Measurements from ENCODE around the gene SNX20. TPM values are rescaled to one million over a fixed set of nuclear protein-coding genes. Genes with fewer than 3 reads are reported as not detected.

The SNX20 gene
- total RNA-seq, 1 experiment from 2014 or later = not detected

DNA sequence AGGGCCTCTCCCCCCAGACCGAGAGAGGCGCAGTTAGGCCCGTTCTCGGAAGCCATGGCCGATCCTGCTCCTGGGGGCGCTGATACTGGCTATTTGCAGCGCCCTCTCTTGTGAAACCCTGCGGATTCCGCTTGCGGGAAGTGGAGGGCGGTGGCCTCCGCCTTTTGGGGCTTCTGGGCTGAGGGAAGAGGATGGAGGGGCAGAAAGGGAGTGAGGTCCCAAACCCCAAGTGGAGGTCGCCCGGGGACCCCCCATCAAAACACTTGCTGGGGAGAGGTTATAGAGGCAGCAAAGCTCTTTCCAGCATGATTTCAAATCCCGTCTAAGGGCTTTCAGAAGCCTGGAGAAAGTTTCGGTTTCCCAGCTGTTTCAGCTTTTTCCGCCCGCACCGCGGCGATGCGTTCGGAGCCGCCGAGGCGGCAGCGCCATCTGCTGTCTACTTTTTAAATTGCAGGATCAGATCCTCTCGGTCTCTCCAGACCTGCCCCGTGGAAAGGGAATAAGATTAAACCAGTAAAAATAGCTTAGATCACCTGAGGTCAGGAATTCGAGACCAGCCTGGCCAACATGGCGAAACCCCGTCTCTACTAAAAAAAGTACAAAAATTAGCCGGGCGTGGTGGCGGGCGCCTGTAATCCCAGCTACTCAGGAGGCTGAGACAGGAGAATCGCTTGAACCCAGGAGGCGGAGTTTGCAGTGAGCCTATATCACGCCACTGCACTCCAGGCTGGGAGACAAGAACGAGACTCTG, 15.8 kb downstream of the SNX20 start:
- Mint-ChIP-seq H3K4me3 (ENCODE audit: unreplicated experiment) (peak overlapping the region; percentile 62), H3K4me1 (ENCODE audit: insufficient read depth, unreplicated experiment) (no peaks in the 10 kb centered on the region), H3K27me3 (ENCODE audit: insufficient read depth, unreplicated experiment) (no peaks in the 10 kb centered on the region), H3K9me3 (ENCODE audit: unreplicated experiment) (no peaks in the 10 kb centered on the region), H3K27ac (ENCODE audit: low read depth, unreplicated experiment) (peak overlapping the region; percentile 39), H3K36me3 (ENCODE audit: insufficient read depth, unreplicated experiment) (no peaks in the 10 kb centered on the region)
- intact Hi-C loops (cut with micrococcal nuclease) = loop anchor here (1.0 to 2.0 kb wide), 4 partner anchors 291 to 641 kb away; partner anchors contain the start of gene CNEP1R1
- ChIA-PET CTCF (interaction anchor here (0.5 to 14.5 kb wide), 66 partner anchors 8 to 1891 kb away, joined by 3 to 251 read pairs (median 4); partner anchors contain the start of genes BRD7, CNEP1R1, CYLD and SNX20), POLR2A (interaction anchor here (0.7 to 1.8 kb wide), 9 partner anchors 78 to 640 kb away, joined by 3 to 5 read pairs (median 4); partner anchors contain the start of gene CNEP1R1)
- no TSS peak for BruUV-seq (replicated peaks)
- DNase-seq (ENCODE audit: unreplicated experiment) = peak; percentile 69
- TF ChIP-seq, protein P1, sequence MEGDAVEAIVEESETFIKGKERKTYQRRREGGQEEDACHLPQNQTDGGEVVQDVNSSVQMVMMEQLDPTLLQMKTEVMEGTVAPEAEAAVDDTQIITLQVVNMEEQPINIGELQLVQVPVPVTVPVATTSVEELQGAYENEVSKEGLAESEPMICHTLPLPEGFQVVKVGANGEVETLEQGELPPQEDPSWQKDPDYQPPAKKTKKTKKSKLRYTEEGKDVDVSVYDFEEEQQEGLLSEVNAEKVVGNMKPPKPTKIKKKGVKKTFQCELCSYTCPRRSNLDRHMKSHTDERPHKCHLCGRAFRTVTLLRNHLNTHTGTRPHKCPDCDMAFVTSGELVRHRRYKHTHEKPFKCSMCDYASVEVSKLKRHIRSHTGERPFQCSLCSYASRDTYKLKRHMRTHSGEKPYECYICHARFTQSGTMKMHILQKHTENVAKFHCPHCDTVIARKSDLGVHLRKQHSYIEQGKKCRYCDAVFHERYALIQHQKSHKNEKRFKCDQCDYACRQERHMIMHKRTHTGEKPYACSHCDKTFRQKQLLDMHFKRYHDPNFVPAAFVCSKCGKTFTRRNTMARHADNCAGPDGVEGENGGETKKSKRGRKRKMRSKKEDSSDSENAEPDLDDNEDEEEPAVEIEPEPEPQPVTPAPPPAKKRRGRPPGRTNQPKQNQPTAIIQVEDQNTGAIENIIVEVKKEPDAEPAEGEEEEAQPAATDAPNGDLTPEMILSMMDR (IDR thresholded peaks at IDR 0.05; ENCODE audit: unreplicated experiment) = peak; percentile 83

DNA sequence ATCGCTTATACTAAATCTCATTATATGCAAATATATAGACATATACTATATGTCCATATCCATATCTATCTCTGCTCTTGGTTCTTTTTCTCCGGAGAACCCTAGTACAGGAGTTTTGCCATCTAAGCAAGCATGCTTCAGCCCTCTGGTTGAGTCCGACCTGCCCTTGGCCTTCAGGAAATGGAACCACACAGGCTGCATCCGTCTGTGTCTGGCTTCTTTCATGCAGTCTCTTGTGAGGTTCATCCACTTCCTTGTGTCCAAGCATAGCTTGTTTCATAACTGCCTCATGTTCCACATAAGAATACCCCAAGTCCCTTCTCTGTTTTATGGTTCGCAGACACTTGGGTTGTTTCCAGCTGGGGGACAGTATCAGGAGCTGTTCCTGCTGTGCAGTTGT, 16.8 kb downstream of the SNX20 start:
- intact Hi-C loops (cut with micrococcal nuclease) = loop anchor here (2.0 kb wide), 2 partner anchors 337 to 639 kb away; partner anchors contain the start of gene CNEP1R1
- CTCF ChIA-PET = interaction anchor here (0.6 to 14.5 kb wide), 21 partner anchors 11 to 1362 kb away, joined by 3 to 251 read pairs (median 5); partner anchors contain the start of genes BRD7, CNEP1R1, CYLD and SNX20
- no peaks in the 10 kb centered on the region for H3K36me3 Mint-ChIP-seq (ENCODE audit: insufficient read depth, unreplicated experiment)
- H3K27ac Mint-ChIP-seq (ENCODE audit: low read depth, unreplicated experiment) = no peak overlapping the region
- BruUV-seq (replicated peaks) = no TSS peak
- no peak for DNase-seq (ENCODE audit: unreplicated experiment)
- POLR2A ChIA-PET = interaction anchor here (1.2 to 1.8 kb wide), 3 partner anchors 10 to 296 kb away, joined by 3 to 5 read pairs (median 5); no protein-coding TSS in a partner anchor
- no peaks in the 10 kb centered on the region for H3K27me3 Mint-ChIP-seq (ENCODE audit: insufficient read depth, unreplicated experiment)
- TF ChIP-seq, protein P1 (IDR thresholded peaks at IDR 0.05; ENCODE audit: unreplicated experiment) = no peak
- no peak overlapping the region for H3K4me3 Mint-ChIP-seq (ENCODE audit: unreplicated experiment)
- H3K4me1 Mint-ChIP-seq (ENCODE audit: insufficient read depth, unreplicated experiment) = no peaks in the 10 kb centered on the region
- no peaks in the 10 kb centered on the region for H3K9me3 Mint-ChIP-seq (ENCODE audit: unreplicated experiment)

DNA sequence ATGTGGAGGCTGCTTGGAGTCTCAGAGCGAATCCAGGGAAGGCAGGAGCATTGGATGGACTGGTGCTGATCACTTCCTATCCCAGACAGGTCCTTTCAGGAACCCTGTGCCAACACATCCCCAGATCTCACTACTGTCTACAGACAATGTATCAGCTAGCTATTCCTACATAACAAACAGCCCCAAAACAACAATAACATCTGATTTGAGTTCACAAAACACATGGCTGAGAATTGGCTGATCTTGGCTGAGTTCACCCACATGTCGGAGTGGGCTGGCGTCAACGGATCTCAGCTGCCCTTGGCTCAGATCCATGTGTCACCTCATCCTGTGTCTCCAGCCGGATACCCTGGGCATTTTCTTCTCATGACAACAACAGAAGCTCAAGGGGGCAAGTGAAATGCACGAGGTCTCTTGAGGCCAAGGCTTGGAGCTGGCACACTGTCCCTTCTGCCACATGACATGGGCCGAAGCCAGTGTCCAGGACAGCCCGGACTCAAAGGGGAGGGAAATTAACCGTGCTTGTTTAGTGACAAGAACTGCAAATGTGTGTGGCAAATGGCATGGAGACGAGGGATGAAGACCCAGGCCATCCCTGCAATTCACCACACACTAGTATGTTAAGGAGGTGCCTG, 18.7 kb downstream of the SNX20 start:
- intact Hi-C loops (cut with micrococcal nuclease) = no loop called here
- H3K27ac Mint-ChIP-seq (ENCODE audit: low read depth, unreplicated experiment) = no peak overlapping the region
- no TSS peak for BruUV-seq (replicated peaks)

More for the DNA sequence above, 18.7 kb downstream of the SNX20 start:
- no peaks in the 10 kb centered on the region for H3K4me1 Mint-ChIP-seq (ENCODE audit: insufficient read depth, unreplicated experiment)
- ChIA-PET POLR2A (interaction anchor here (0.5 to 1.9 kb wide), 3 partner anchors 132 to 710 kb away, joined by 3 to 4 read pairs (median 4); no protein-coding TSS in a partner anchor), CTCF (interaction anchor here (0.5 to 14.5 kb wide), 13 partner anchors 9 to 320 kb away, joined by 3 to 251 read pairs (median 6); partner anchors contain the start of genes BRD7, CYLD and SNX20)
- no peaks in the 10 kb centered on the region for H3K9me3 Mint-ChIP-seq (ENCODE audit: unreplicated experiment)
- no peaks in the 10 kb centered on the region for H3K27me3 Mint-ChIP-seq (ENCODE audit: insufficient read depth, unreplicated experiment)
- TF ChIP-seq, protein P1 (IDR thresholded peaks at IDR 0.05; ENCODE audit: unreplicated experiment) = no peak
- no peak overlapping the region for H3K4me3 Mint-ChIP-seq (ENCODE audit: unreplicated experiment)
- DNase-seq (ENCODE audit: unreplicated experiment) = no peak
- H3K36me3 Mint-ChIP-seq (ENCODE audit: insufficient read depth, unreplicated experiment) = no peaks in the 10 kb centered on the region
